ENCODE measurements around the gene LVRN. TPM values are rescaled to one million over a fixed set of nuclear protein-coding genes. Genes with fewer than 3 reads are reported as not detected.

The LVRN gene
- total and polyA plus RNA-seq, 10 donors = 0.11 to 0.77 (median 0.28) TPM; not detected in 4

DNA sequence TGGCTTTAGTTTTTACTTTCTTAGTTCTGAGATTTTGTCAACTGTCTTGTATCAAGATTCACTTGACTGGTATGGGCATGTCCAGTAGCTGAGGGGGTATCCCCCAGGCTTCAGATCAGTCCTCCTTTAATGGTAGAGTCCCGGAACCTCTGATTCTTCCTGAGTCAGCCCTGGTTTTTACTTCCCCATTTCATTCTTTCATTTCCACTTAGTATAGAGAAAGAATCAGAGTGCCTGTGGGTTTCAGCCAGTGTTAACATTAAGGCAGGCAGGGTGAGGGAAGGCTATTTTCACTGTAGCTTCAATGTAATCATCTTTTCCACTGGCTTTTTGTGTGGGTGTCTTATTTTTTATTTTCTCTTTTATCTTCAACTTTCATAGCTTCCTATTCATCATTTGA, 114.2 kb downstream of the LVRN start:
- H3K27ac ChIP-seq = no peak overlapping the region
- TF ChIP-seq POLR2AphosphoS5 (IDR thresholded peaks at IDR 0.05) = no peak
- no peak for TF ChIP-seq CTCF (IDR thresholded peaks at IDR 0.05 in 8 of 11, conservative IDR thresholded peaks at IDR 0.05 in 3 of 11)
- no peak for TF ChIP-seq POLR2A (IDR thresholded peaks at IDR 0.05)
- H3K36me3 ChIP-seq = peaks cover 0 to 9% (median 0%) of the 10 kb centered on the region in 6 donors
- H3K9me3 ChIP-seq = no peaks in the 10 kb centered on the region
- 19 to 48% (median 29%) methylated on average over 1 of the region's 1 CpG for WGBS, 5 donors
- no peak for DNase-seq
- intact Hi-C loops (cut with DNase I; ENCODE audit: low total_unique reads) = no loop called here
- no peak overlapping the region for H3K4me3 ChIP-seq
- no peaks in the 10 kb centered on the region for H3K27me3 ChIP-seq (replicated peaks in 1 of 7)
- peaks cover 0 to 20% (median 8%) of the 10 kb centered on the region in 6 donors for H3K4me1 ChIP-seq

Other genes starting within 250 kb of the LVRN start
- gene CDO1, start 145.8 kb upstream of the LVRN start, total RNA-seq = 10 to 100 TPM in 1 of 7 donors, 1 to 10 TPM in 6; 1.4 to 11.1 (median 2.5) TPM
- 1 to 10 TPM; 1.4 to 2.0 (median 1.5) TPM for gene CDO1, start 145.8 kb upstream of the LVRN start, polyA plus RNA-seq
- 10 to 100 TPM; 40.1 to 90.4 (median 53.7) TPM for gene ATG12, start 120.9 kb upstream of the LVRN start, total RNA-seq
- gene ATG12, start 120.9 kb upstream of the LVRN start, polyA plus RNA-seq = 10 to 100 TPM; 30.6 to 36.4 (median 34.5) TPM
- gene AP3S1, start 120.5 kb upstream of the LVRN start, total RNA-seq = 100 to 1,000 TPM in 1 of 7 donors, 10 to 100 TPM in 6; 56.4 to 190 (median 63.3) TPM
- 10 to 100 TPM; 42.0 to 64.7 (median 60.1) TPM for gene AP3S1, start 120.5 kb upstream of the LVRN start, polyA plus RNA-seq
- 1 to 10 TPM in 1 of 7 donors, not detected in 6; 2.9 TPM for gene ARL14EPL, start 70.0 kb downstream of the LVRN start, total RNA-seq
- under 1 TPM in 1 of 3 donors, not detected in 2; 0.09 TPM for gene ARL14EPL, start 70.0 kb downstream of the LVRN start, polyA plus RNA-seq
- 10 to 100 TPM; 35.5 to 55.4 (median 45.2) TPM for gene COMMD10, start 122.5 kb downstream of the LVRN start, total RNA-seq
- gene COMMD10, start 122.5 kb downstream of the LVRN start, polyA plus RNA-seq = 10 to 100 TPM; 16.6 to 36.9 (median 22.5) TPM

All from spleen (tissue), 11 donors.